GM12878 (cell line): ENCODE data around the gene NOL4L. TPM values are rescaled to one million over a fixed set of nuclear protein-coding genes. Genes with fewer than 3 reads are reported as not detected.

Experiments
- ATAC-seq: fragments of 200-7000 bp; cut with Tn5 transposase; 3 replicates; pipeline ENCODE4 v1.9.1; 2020; ENCODE audit warnings: mild to moderate bottlenecking, moderate library complexity
- BruUV-seq: library from RNA; stranded (reverse); fragments of 400-500 nt; replicated peaks from 2 replicates; lab custom pipeline; 2021; lab: Mats Ljungman, UMichigan
- CTCF ChIA-PET: fragments of 300-600 bp; sonication (Branson Sonifier 250); formaldehyde crosslinking; extraction: SDS; loops from one replicate; lab custom pipeline; 2021; ENCODE audit warnings: inconsistent platforms; lab: Yijun Ruan, JAX
- POLR2A ChIA-PET: fragments of 350-600 bp; formaldehyde crosslinking; extraction: SDS; loops from one replicate; lab custom pipeline; 2021; ENCODE audit warnings: inconsistent platforms; lab: Charles Lee
- RAD21 ChIA-PET: fragments of 300-600 bp; sonication (Branson Sonifier 250); formaldehyde crosslinking; loops from one replicate; lab custom pipeline; 2023; ENCODE audit warnings: antibody characterized with exemption; ENCODE audit not compliant: unreplicated experiment; lab: Charles Lee
- SMC1A ChIA-PET: fragments of 300-600 bp; sonication (Branson Sonifier 250); formaldehyde crosslinking; loops from one replicate; lab custom pipeline; 2023; ENCODE audit not compliant: unreplicated experiment, uncharacterized antibody; lab: Charles Lee
- DNase-seq: peaks from one replicate; pipeline ENCODE4 v3.0.0-alpha.2; 2011; ENCODE audit warnings: low read depth, low spot score
- FAIRE-seq: peaks from 3 replicates; lab custom pipeline; 2011; peaks lifted over from hg19 to GRCh38; lab: Jason Lieb, UNC
- H2AFZ ChIP-seq: 2 replicates; pipeline ENCODE4 v1.6.0; 2011; ENCODE audit warnings: low read depth, low read length, control low read depth; ENCODE audit not compliant: control insufficient read depth
- H3K27ac ChIP-seq: 2 replicates; pipeline ENCODE4 v1.5.1; 2011; ENCODE audit warnings: control low read depth; ENCODE audit not compliant: control insufficient read depth, insufficient read depth
- H3K27me3 ChIP-seq, 2 experiments: replicated peaks in 1 of 2; 2 replicates each; pipeline versions ENCODE4 v1.6.0 to v1.6.1; 2011; ENCODE audit warnings: low read length in 1 of 2; ENCODE audit not compliant: control insufficient read depth in 2 of 2, insufficient read depth in 2 of 2
- H3K36me3 ChIP-seq, 2 experiments: 2 replicates each; pipeline ENCODE4 v1.5.1; 2011; ENCODE audit warnings: low read length in 1 of 2; ENCODE audit not compliant: control insufficient read depth in 2 of 2, insufficient read depth in 2 of 2
- H3K4me1 ChIP-seq: 2 replicates; pipeline ENCODE4 v1.6.1; 2011; ENCODE audit warnings: mild to moderate bottlenecking, low read length, moderate library complexity, mixed read lengths; ENCODE audit not compliant: control insufficient read depth, insufficient read depth
- H3K4me2 ChIP-seq: 2 replicates; pipeline ENCODE4 v1.6.0; 2011; ENCODE audit warnings: control low read depth; ENCODE audit not compliant: control insufficient read depth, insufficient read depth
- H3K4me3 ChIP-seq: fragments of 200-600 bp; sonication (generic); 2 replicates; pipeline ENCODE4 v1.5.1; 2016
- H3K79me2 ChIP-seq: 2 replicates; pipeline ENCODE4 v1.6.0; 2011; ENCODE audit warnings: low read length; ENCODE audit not compliant: control insufficient read depth, insufficient read depth
- H3K9ac ChIP-seq: 2 replicates; pipeline ENCODE4 v1.8.0; 2011; ENCODE audit warnings: low read length, control low read depth, mixed read lengths; ENCODE audit not compliant: control insufficient read depth, insufficient read depth
- H3K9me3 ChIP-seq: replicated peaks from 3 replicates; pipeline ENCODE4 v1.5.1; 2011; ENCODE audit warnings: mild to moderate bottlenecking, low read length; ENCODE audit not compliant: control insufficient read depth, insufficient read depth
- H4K20me1 ChIP-seq: 2 replicates; pipeline ENCODE4 v1.6.0; 2011; ENCODE audit not compliant: control insufficient read depth, insufficient read depth
- EED ChIP-seq: sonication (generic); IDR thresholded peaks from 2 replicates; pipeline ENCODE4 v1.6.1; 2016; ENCODE audit warnings: antibody characterized with exemption, low read depth
- NKRF ChIP-seq: fragments of 450-650 bp; conservative IDR thresholded peaks from 2 replicates; pipeline ENCODE4 v1.6.1; 2017; ENCODE audit warnings: mild to moderate bottlenecking, moderate library complexity
- WGBS: methylation state at CpG from one replicate; pipeline ENCODE4 v1.1.6; 2016; ENCODE audit warnings: low lambda C conversion rate; ENCODE audit not compliant: insufficient replicate concordance, insufficient coverage; ENCODE audit errors: missing lambda C conversion rate; 5-methylcytosine and 5-hydroxymethylcytosine counted together
- in situ Hi-C: fragments of 300-500 bp; cut with MboI; formaldehyde crosslinking; loops from 9 replicates; pipeline ENCODE4 v1.14.3; 2018; ENCODE audit warnings: mixed read lengths
- intact Hi-C: fragments of 100-400 bp; cut with micrococcal nuclease; formaldehyde crosslinking; loops from one replicate; pipeline ENCODE4 v1.14.2; 2022; ENCODE audit not compliant: unreplicated experiment
- polyA plus RNA-seq, 11 experiments: library from polyadenylated mRNA; depleted of rRNA in 4 of 11; unstranded in 6 of 11; stranded (reverse) in 5 of 11; fragments of >200 nt; fragmentation: Nextera tagmentation in 4 of 11; fragmentation: Illumina TruSeq in 1 of 11; extraction: Ambion mirVana in 4 of 11; extraction: Trizol in 1 of 11; gene quantifications; 1 replicate in 1 of 11; 2 replicates in 10 of 11; pipeline versions ENCODE4 v1.2.1 to v1.2.3, GENCODE V29; 2011 to 2016; ENCODE audit warnings: inconsistent platforms in 2 of 11, missing spikeins in 2 of 11, low read depth in 1 of 11
- total RNA-seq, 4 experiments: library from RNA; depleted of rRNA in 3 of 4; stranded (reverse); fragments of >200 nt in 3 of 4; fragmentation: Illumina TruSeq in 1 of 4; extraction: Trizol in 1 of 4; gene quantifications; 2 replicates each; pipeline versions ENCODE4 v1.2.1 to v1.2.3, GENCODE V29; 2013 to 2021
- TF ChIP-seq, protein P1 (sequence below): fragments of 450-650 bp; IDR thresholded peaks from 2 replicates; pipeline ENCODE4 v1.6.1; 2017; ENCODE audit warnings: mild to moderate bottlenecking, moderate library complexity

NOL4L gene
- total and polyA plus RNA-seq, 10 of the 15 experiments (the other 5 are each of a cell fraction or from before 2014, with no cell fraction given), result 2.3 to 24.0 (median 8.0) TPM

- no peak for TF ChIP-seq NKRF
- TF ChIP-seq, protein P1, sequence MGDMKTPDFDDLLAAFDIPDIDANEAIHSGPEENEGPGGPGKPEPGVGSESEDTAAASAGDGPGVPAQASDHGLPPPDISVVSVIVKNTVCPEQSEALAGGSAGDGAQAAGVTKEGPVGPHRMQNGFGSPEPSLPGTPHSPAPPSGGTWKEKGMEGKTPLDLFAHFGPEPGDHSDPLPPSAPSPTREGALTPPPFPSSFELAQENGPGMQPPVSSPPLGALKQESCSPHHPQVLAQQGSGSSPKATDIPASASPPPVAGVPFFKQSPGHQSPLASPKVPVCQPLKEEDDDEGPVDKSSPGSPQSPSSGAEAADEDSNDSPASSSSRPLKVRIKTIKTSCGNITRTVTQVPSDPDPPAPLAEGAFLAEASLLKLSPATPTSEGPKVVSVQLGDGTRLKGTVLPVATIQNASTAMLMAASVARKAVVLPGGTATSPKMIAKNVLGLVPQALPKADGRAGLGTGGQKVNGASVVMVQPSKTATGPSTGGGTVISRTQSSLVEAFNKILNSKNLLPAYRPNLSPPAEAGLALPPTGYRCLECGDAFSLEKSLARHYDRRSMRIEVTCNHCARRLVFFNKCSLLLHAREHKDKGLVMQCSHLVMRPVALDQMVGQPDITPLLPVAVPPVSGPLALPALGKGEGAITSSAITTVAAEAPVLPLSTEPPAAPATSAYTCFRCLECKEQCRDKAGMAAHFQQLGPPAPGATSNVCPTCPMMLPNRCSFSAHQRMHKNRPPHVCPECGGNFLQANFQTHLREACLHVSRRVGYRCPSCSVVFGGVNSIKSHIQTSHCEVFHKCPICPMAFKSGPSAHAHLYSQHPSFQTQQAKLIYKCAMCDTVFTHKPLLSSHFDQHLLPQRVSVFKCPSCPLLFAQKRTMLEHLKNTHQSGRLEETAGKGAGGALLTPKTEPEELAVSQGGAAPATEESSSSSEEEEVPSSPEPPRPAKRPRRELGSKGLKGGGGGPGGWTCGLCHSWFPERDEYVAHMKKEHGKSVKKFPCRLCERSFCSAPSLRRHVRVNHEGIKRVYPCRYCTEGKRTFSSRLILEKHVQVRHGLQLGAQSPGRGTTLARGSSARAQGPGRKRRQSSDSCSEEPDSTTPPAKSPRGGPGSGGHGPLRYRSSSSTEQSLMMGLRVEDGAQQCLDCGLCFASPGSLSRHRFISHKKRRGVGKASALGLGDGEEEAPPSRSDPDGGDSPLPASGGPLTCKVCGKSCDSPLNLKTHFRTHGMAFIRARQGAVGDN, result no peak
Measured at GRCh38 chr20:32400476-32400875, 184.7 kb downstream of the NOL4L start (continued).

- ATAC-seq (no peak), FAIRE-seq (no peak)
- in situ Hi-C loops, result no loop called here
- no TSS peak for BruUV-seq
- Histone ChIP-seq H4K20me1 (no peaks in the 10 kb centered on the region; the same call in 1 of the 2 replicates), H3K4me1 (no peaks in the 10 kb centered on the region), H3K4me2 (no peak overlapping the region), H3K4me3 (no peak overlapping the region)
- CTCF ChIA-PET, result no interaction called here
- no peak for TF ChIP-seq EED
- TF ChIP-seq, all 136 proteins: peak for 0
- no peaks in the 10 kb centered on the region for H3K27me3 ChIP-seq
- peaks cover 0 to 16% of the 10 kb centered on the region in 2 experiments; a peak in 3 of 4 replicates for H3K36me3 ChIP-seq
- POLR2A ChIA-PET, result interaction anchor here (0.7 kb wide), 1 partner anchor 118 kb away, joined by 6 read pairs; no protein-coding TSS in a partner anchor
- no peak overlapping the region for H2AFZ ChIP-seq
- H3K9me3 ChIP-seq, result no peaks in the 10 kb centered on the region; the same call in 2 of the 3 replicates
- DNase-seq, result no peak
- peaks cover 17% of the 10 kb centered on the region for H3K79me2 ChIP-seq
- RAD21 ChIA-PET, result no interaction called here
- SMC1A ChIA-PET, result no interaction called here
- no peak overlapping the region for H3K27ac ChIP-seq
- no peak overlapping the region for H3K9ac ChIP-seq
- WGBS, result 98% methylated on average over 11 of the region's 11 CpGs
- intact Hi-C loops, result no loop called here
Measured at GRCh38 chr20:32397567-32398084, 187.5 kb downstream of the NOL4L start.
